IMR-90 (cell line): ENCODE results near the gene RGL1. TPM values are rescaled to one million over a fixed set of nuclear protein-coding genes. Genes with fewer than 3 reads are reported as not detected.

Experiments
- ATAC-seq: fragments of 200-7000 bp; cut with Tn5 transposase; 2 replicates; pipeline ENCODE4 v1.9.1; 2020; ENCODE audit warnings: low read depth, mild to moderate bottlenecking, moderate library complexity
- BruUV-seq: library from RNA; stranded (reverse); fragments of 400-500 nt; replicated peaks from 2 replicates; lab custom pipeline; 2021; lab: Mats Ljungman, UMichigan
- CTCF ChIA-PET: fragments of 300-600 bp; formaldehyde crosslinking; extraction: SDS; loops from one replicate; lab custom pipeline; 2021; ENCODE audit warnings: antibody characterized with exemption; lab: Yijun Ruan, JAX
- POLR2A ChIA-PET: fragments of 300-600 bp; sonication (Branson Sonifier 250); formaldehyde crosslinking; loops from one replicate; lab custom pipeline; 2022; ENCODE audit warnings: antibody characterized with exemption; ENCODE audit not compliant: unreplicated experiment; lab: Charles Lee
- DNase-seq: peaks from one replicate; pipeline ENCODE4 v3.0.0; 2013
- H2AFZ ChIP-seq: replicated peaks from 2 replicates; pipeline ENCODE3; 2013; ENCODE audit warnings: low read length, mild to moderate bottlenecking; ENCODE audit not compliant: poor library complexity
- H2AK5ac ChIP-seq: 2 replicates; pipeline ENCODE4 v1.6.1; 2013; ENCODE audit warnings: low read depth, low read length, inconsistent platforms
- H2AK9ac ChIP-seq: replicated peaks from 2 replicates; pipeline ENCODE3; 2013; ENCODE audit warnings: mild to moderate bottlenecking, low read depth, low read length, moderate library complexity; ENCODE audit not compliant: poor library complexity
- H2BK120ac ChIP-seq: 2 replicates; pipeline ENCODE4 v1.6.1; 2013; ENCODE audit warnings: low read depth, low read length, inconsistent platforms
- H2BK15ac ChIP-seq: 3 replicates; pipeline ENCODE4 v1.6.1; 2013; ENCODE audit warnings: low read depth, low read length, inconsistent platforms
- H2BK20ac ChIP-seq: 2 replicates; pipeline ENCODE4 v1.6.1; 2013; ENCODE audit warnings: low read depth, mild to moderate bottlenecking, inconsistent platforms, low read length, moderate library complexity
- H2BK5ac ChIP-seq: 2 replicates; pipeline ENCODE4 v1.6.1; 2013; ENCODE audit warnings: mild to moderate bottlenecking, low read depth, low read length, inconsistent platforms; ENCODE audit not compliant: poor library complexity, severe bottlenecking
- H3K14ac ChIP-seq: replicated peaks from 2 replicates; pipeline ENCODE4 v1.6.1; 2013; ENCODE audit warnings: low read depth, low read length, inconsistent platforms
- H3K18ac ChIP-seq: 2 replicates; pipeline ENCODE4 v1.6.1; 2013; ENCODE audit warnings: low read depth, low read length, control low read depth
- H3K23ac ChIP-seq: 2 replicates; pipeline ENCODE4 v1.6.1; 2013; ENCODE audit warnings: low read depth, low read length, inconsistent platforms
- H3K27ac ChIP-seq: 2 replicates; pipeline ENCODE4 v1.5.1; 2013; ENCODE audit warnings: mild to moderate bottlenecking, control low read depth, low read length; ENCODE audit not compliant: insufficient read depth
- H3K27me3 ChIP-seq: 2 replicates; pipeline ENCODE4 v1.6.1; 2013; ENCODE audit warnings: low read length; ENCODE audit not compliant: control insufficient read depth, insufficient read depth
- H3K36me3 ChIP-seq: 2 replicates; pipeline ENCODE4 v1.6.1; 2013; ENCODE audit warnings: low read length, mixed read lengths; ENCODE audit not compliant: control insufficient read depth, insufficient read depth
- H3K4ac ChIP-seq: 2 replicates; pipeline ENCODE4 v1.6.1; 2013; ENCODE audit warnings: low read depth, low read length, inconsistent platforms
- H3K4me1 ChIP-seq: 2 replicates; pipeline ENCODE4 v1.6.1; 2013; ENCODE audit warnings: low read length, mixed read lengths; ENCODE audit not compliant: control insufficient read depth, insufficient read depth
- H3K4me2 ChIP-seq: 2 replicates; pipeline ENCODE4 v1.6.1; 2013; ENCODE audit warnings: low read depth, mild to moderate bottlenecking, control low read depth, low read length, moderate library complexity
- H3K4me3 ChIP-seq: 2 replicates; pipeline ENCODE4 v1.5.1; 2013; ENCODE audit warnings: low read depth, mild to moderate bottlenecking, control low read depth, low read length, moderate library complexity; ENCODE audit not compliant: insufficient read depth
- H3K56ac ChIP-seq: 2 replicates; pipeline ENCODE4 v1.6.1; 2013; ENCODE audit warnings: low read length, inconsistent platforms; ENCODE audit not compliant: insufficient read depth; ENCODE audit errors: extremely low read depth
- H3K79me1 ChIP-seq, 2 experiments: 2 replicates each; pipeline ENCODE4 v1.6.1; 2013; ENCODE audit warnings: low read length in 2 of 2, inconsistent platforms in 1 of 2, low read depth in 1 of 2
- H3K9ac ChIP-seq: 2 replicates; pipeline ENCODE4 v1.6.1; 2013; ENCODE audit warnings: low read depth, low read length, control low read depth
- H3K9me1 ChIP-seq: 2 replicates; pipeline ENCODE4 v1.6.1; 2013; ENCODE audit warnings: low read length, inconsistent platforms; ENCODE audit not compliant: insufficient read depth
- H3K9me3 ChIP-seq: 2 replicates; pipeline ENCODE4 v1.6.1; 2013; ENCODE audit warnings: low read length; ENCODE audit not compliant: control insufficient read depth, insufficient read depth
- H4K20me1 ChIP-seq: 2 replicates; pipeline ENCODE4 v1.6.1; 2013; ENCODE audit warnings: low read length, inconsistent platforms; ENCODE audit not compliant: insufficient read depth
- H4K5ac ChIP-seq: 2 replicates; pipeline ENCODE4 v1.6.1; 2013; ENCODE audit warnings: mild to moderate bottlenecking, low read depth, low read length, control low read depth
- H4K8ac ChIP-seq, 2 experiments: 2 replicates each; pipeline ENCODE4 v1.6.1; 2013; ENCODE audit warnings: low read depth in 2 of 2, low read length in 2 of 2, control low read depth in 1 of 2, inconsistent platforms in 1 of 2
- H4K91ac ChIP-seq: 2 replicates; pipeline ENCODE4 v1.6.1; 2013; ENCODE audit warnings: low read depth, low read length, inconsistent platforms; ENCODE audit not compliant: insufficient read depth
- BHLHE40 ChIP-seq: fragments of 150-350 bp; IDR thresholded peaks from 2 replicates; pipeline ENCODE4 v1.6.1; 2016; ENCODE audit warnings: mild to moderate bottlenecking, low read depth, low read length
- CEBPB ChIP-seq: IDR thresholded peaks from 2 replicates; pipeline ENCODE4 v1.6.1; 2012; ENCODE audit warnings: low read depth, low read length, improper control_type of control experiment
- CHD1 ChIP-seq: IDR thresholded peaks from 2 replicates; pipeline ENCODE4 v1.6.1; 2012; ENCODE audit warnings: low read depth, low read length, improper control_type of control experiment
- CTCF ChIP-seq: conservative IDR thresholded peaks from 2 replicates; pipeline ENCODE4 v1.5.1; 2012; ENCODE audit warnings: mild to moderate bottlenecking, low read depth, low read length, improper control_type of control experiment
- MAFK ChIP-seq: IDR thresholded peaks from 2 replicates; pipeline ENCODE4 v1.6.1; 2012; ENCODE audit warnings: low read depth, low read length, improper control_type of control experiment
- MAZ ChIP-seq: IDR thresholded peaks from 2 replicates; pipeline ENCODE4 v1.6.1; 2012; ENCODE audit warnings: low read depth, mild to moderate bottlenecking, low read length, improper control_type of control experiment, moderate library complexity, borderline replicate concordance
- NFE2L2 ChIP-seq: fragments of 150-350 bp; IDR thresholded peaks from 2 replicates; pipeline ENCODE4 v1.6.1; 2016; ENCODE audit warnings: low read depth, mild to moderate bottlenecking, low read length
- POLR2A ChIP-seq: IDR thresholded peaks from 2 replicates; pipeline ENCODE4 v1.6.1; 2012; ENCODE audit warnings: mild to moderate bottlenecking, low read depth, low read length
- RAD21 ChIP-seq: IDR thresholded peaks from 2 replicates; pipeline ENCODE4 v1.6.1; 2012; ENCODE audit warnings: low read length, improper control_type of control experiment
- RCOR1 ChIP-seq: IDR thresholded peaks from 2 replicates; pipeline ENCODE4 v1.6.1; 2012; ENCODE audit warnings: mild to moderate bottlenecking, low read length, improper control_type of control experiment; ENCODE audit not compliant: insufficient replicate concordance
- RFX5 ChIP-seq: IDR thresholded peaks from 2 replicates; pipeline ENCODE4 v1.8.0; 2012; ENCODE audit warnings: low read depth, mild to moderate bottlenecking, low read length, moderate library complexity
- SMC3 ChIP-seq: fragments of 150-350 bp; IDR thresholded peaks from 2 replicates; pipeline ENCODE4 v1.6.1; 2016; ENCODE audit warnings: low read depth, mild to moderate bottlenecking, antibody characterized with exemption, low read length, moderate library complexity
- USF2 ChIP-seq: fragments of 150-350 bp; IDR thresholded peaks from 2 replicates; pipeline ENCODE4 v1.6.1; 2017; ENCODE audit warnings: mild to moderate bottlenecking, antibody characterized with exemption, low read length, low read depth
- WGBS, 2 experiments: methylation state at CpG; one replicate each; pipeline versions ENCODE4 v1.1.5 to v1.1.7; 2013; ENCODE audit warnings: missing lambda C conversion rate in 2 of 2; ENCODE audit not compliant: insufficient read length in 1 of 2; ENCODE audit errors: extremely low coverage in 2 of 2; 5-methylcytosine and 5-hydroxymethylcytosine counted together
- dilution Hi-C: fragments of 300-500 bp; cut with HindIII; formaldehyde crosslinking; loops from one replicate; pipeline ENCODE4 v1.14.3; 2018; ENCODE audit warnings: low sequenced_read_pairs; ENCODE audit not compliant: unreplicated experiment
- in situ Hi-C: fragments of 300-500 bp; cut with MboI; formaldehyde crosslinking; loops from 3 replicates; pipeline ENCODE4 v1.14.3; 2019; ENCODE audit warnings: low sequenced_read_pairs, inconsistent platforms, mixed read lengths
- intact Hi-C: fragments of 100-400 bp; cut with micrococcal nuclease; formaldehyde crosslinking; loops from 2 replicates; pipeline ENCODE4 v1.10.0; 2022
- polyA plus RNA-seq, 3 experiments: library from polyadenylated mRNA; depleted of rRNA; stranded (reverse); fragments of >200 nt; gene quantifications; 2 replicates each; pipeline ENCODE4 v1.2.3, GENCODE V29; 2012; ENCODE audit warnings: low replicate concordance in 1 of 3
- total RNA-seq: library from RNA; depleted of rRNA; stranded (reverse); fragments of >200 nt; gene quantifications from 2 replicates; pipeline ENCODE4 v1.2.3, GENCODE V29; 2012
- TF ChIP-seq, protein P1 (sequence below): fragments of 150-350 bp; IDR thresholded peaks from 2 replicates; pipeline ENCODE4 v1.6.1; 2016; ENCODE audit warnings: low read depth, mild to moderate bottlenecking, low read length, moderate library complexity, borderline replicate concordance

RGL1 gene
- total and polyA plus RNA-seq, 2 of the 4 experiments (the other 2 are of a cell fraction), result 4.7 to 7.5 TPM

DNA sequence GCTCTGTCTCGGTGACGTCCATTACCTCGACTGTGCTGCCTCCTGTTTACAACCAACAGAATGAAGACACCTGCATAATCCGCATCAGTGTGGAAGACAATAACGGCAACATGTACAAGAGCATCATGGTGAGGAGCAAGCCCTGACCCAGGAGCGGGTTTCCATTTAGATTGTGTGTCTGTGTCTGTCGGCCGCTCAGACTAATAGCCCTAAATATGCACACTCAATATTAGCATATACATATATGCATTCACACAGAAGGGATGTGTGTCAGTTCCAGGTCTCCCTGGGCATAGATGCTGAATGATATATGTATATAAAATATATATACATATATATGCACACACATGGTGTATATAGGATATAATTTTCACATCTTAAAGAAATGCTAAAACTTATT, 111.7 kb downstream of the RGL1 start (continued):
- TF ChIP-seq CTCF (no peak), BHLHE40 (no peak), SMC3 (no peak), POLR2A (no peak)

GRCh38 chr1:183918589-183918988, 113.7 kb downstream of the RGL1 start:
- Histone ChIP-seq H2AK9ac (no peak overlapping the region), H4K5ac (no peak overlapping the region), H3K23ac (no peak overlapping the region), H2AFZ (no peak overlapping the region), H3K79me1 (no peaks in the 10 kb centered on the region; a peak in 2 of 4 replicates), H3K4me3 (no peak overlapping the region), H3K56ac (no peak overlapping the region), H3K9me1 (peaks cover 4% of the 10 kb centered on the region), H4K8ac (no peak overlapping the region), H3K36me3 (peaks cover 15% of the 10 kb centered on the region), H2BK20ac (no peak overlapping the region), H3K4ac (no peak overlapping the region), H3K27me3 (no peaks in the 10 kb centered on the region), H3K4me1 (peaks cover 6% of the 10 kb centered on the region), H2BK120ac (no peak overlapping the region), H3K27ac (no peak overlapping the region), H3K9ac (no peak overlapping the region), H3K14ac (no peak overlapping the region), H3K9me3 (no peaks in the 10 kb centered on the region), H2AK5ac (no peak overlapping the region), H3K18ac (no peak overlapping the region), H2BK15ac (no peak overlapping the region), H2BK5ac (no peak overlapping the region), H4K20me1 (no peaks in the 10 kb centered on the region), H4K91ac (no peak overlapping the region), H3K4me2 (no peak overlapping the region)
- CTCF ChIA-PET, result interaction anchor here (0.8 kb wide), 1 partner anchor 313 kb away, joined by 3 read pairs; no protein-coding TSS in a partner anchor
- intact Hi-C loops (no loop called here), in situ Hi-C loops (no loop called here), dilution Hi-C loops (loop anchor here (25.0 kb wide), 1 partner anchor 256 kb away; the partner anchor contains the start of gene APOBEC4)
- ATAC-seq, result no peak
- no peak for DNase-seq
- POLR2A ChIA-PET, result no interaction called here
- WGBS, 2 experiments, result 95% methylated on average over 4 of the region's 6 CpGs; no CpG with 5 or more reads in 1 of the 2 experiments
- BruUV-seq, result no TSS peak
- TF ChIP-seq CHD1, result no peak
- TF ChIP-seq, protein P1, sequence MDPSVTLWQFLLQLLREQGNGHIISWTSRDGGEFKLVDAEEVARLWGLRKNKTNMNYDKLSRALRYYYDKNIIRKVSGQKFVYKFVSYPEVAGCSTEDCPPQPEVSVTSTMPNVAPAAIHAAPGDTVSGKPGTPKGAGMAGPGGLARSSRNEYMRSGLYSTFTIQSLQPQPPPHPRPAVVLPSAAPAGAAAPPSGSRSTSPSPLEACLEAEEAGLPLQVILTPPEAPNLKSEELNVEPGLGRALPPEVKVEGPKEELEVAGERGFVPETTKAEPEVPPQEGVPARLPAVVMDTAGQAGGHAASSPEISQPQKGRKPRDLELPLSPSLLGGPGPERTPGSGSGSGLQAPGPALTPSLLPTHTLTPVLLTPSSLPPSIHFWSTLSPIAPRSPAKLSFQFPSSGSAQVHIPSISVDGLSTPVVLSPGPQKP, result no peak
- TF ChIP-seq POLR2A, result no peak
- no peak for TF ChIP-seq NFE2L2
- TF ChIP-seq RCOR1, result no peak
- no peak for TF ChIP-seq MAZ
- TF ChIP-seq MAFK, result no peak
- TF ChIP-seq CEBPB, result no peak
- TF ChIP-seq RAD21, result no peak
- TF ChIP-seq RFX5, result no peak
- TF ChIP-seq SMC3, result no peak
- TF ChIP-seq USF2, result no peak
- no peak for TF ChIP-seq BHLHE40
